WERI-Rb-1 (cell line): ENCODE results near the gene DNM2.
"Not testable (repeated sequence)": the region's sequence is repeated elsewhere in the genome, so short reads cannot be mapped to it uniquely, and the experiment has no call there.

Experiments
- DNase-seq: peaks from one replicate; pipeline ENCODE4 v3.0.0-alpha.2; 2020
- H3K27ac ChIP-seq: fragments of 250-450 bp; sonication (Bioruptor Pico); 2 replicates; pipeline ENCODE4 v1.5.1; 2020; ENCODE audit warnings: mild to moderate bottlenecking, moderate library complexity
- H3K27me3 ChIP-seq: fragments of 250-450 bp; sonication (Bioruptor Pico); 2 replicates; pipeline ENCODE4 v1.5.1; 2021; ENCODE audit warnings: mild to moderate bottlenecking, low read depth, moderate library complexity; ENCODE audit not compliant: insufficient read depth, severe bottlenecking
- H3K36me3 ChIP-seq: fragments of 250-450 bp; sonication (Bioruptor Pico); 2 replicates; pipeline ENCODE4 v1.5.1; 2020; ENCODE audit warnings: mild to moderate bottlenecking, moderate library complexity
- H3K4me3 ChIP-seq: 2 replicates; pipeline ENCODE4 v1.5.1; 2011; ENCODE audit warnings: low read depth, mild to moderate bottlenecking, control low read depth, low read length
- H3K9me3 ChIP-seq: fragments of 250-450 bp; sonication (Bioruptor Pico); 2 replicates; pipeline ENCODE4 v1.5.1; 2021; ENCODE audit warnings: mild to moderate bottlenecking, moderate library complexity; ENCODE audit not compliant: severe bottlenecking
- TF ChIP-seq, protein P1 (sequence below): IDR thresholded peaks from 2 replicates; pipeline ENCODE4 v1.5.1; 2011; ENCODE audit warnings: low read depth, mild to moderate bottlenecking, control low read depth, inconsistent platforms, low read length

DNM2 gene

DNA sequence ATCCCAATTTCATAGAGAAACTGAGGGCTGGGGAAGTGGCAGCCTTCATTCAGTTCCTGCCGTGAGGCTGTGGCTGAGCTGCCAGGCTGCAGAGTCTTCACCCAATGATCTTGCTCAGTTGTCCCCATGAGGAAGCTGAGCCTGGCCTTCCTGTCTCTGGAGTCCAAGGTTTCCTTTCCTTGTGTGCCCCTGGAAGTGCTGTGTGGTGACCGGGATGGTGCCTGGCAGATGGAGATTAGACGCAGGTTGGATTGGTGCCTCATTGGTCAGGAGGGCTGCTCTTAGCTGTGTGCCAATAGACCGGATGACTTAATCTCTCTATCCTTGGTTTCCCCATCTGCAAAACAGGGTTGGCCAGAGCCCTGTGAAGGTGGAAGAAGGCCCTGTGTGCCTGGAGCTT lies 24.6 kb downstream of the DNM2 start:
- peaks cover 4% of the 10 kb centered on the region for H3K9me3 ChIP-seq
- no peaks in the 10 kb centered on the region for H3K27me3 ChIP-seq
- no peak overlapping the region for H3K4me3 ChIP-seq
- peaks cover 19% of the 10 kb centered on the region for H3K36me3 ChIP-seq
- no peak for DNase-seq
- H3K27ac ChIP-seq: no peak overlapping the region
- TF ChIP-seq, protein P1, sequence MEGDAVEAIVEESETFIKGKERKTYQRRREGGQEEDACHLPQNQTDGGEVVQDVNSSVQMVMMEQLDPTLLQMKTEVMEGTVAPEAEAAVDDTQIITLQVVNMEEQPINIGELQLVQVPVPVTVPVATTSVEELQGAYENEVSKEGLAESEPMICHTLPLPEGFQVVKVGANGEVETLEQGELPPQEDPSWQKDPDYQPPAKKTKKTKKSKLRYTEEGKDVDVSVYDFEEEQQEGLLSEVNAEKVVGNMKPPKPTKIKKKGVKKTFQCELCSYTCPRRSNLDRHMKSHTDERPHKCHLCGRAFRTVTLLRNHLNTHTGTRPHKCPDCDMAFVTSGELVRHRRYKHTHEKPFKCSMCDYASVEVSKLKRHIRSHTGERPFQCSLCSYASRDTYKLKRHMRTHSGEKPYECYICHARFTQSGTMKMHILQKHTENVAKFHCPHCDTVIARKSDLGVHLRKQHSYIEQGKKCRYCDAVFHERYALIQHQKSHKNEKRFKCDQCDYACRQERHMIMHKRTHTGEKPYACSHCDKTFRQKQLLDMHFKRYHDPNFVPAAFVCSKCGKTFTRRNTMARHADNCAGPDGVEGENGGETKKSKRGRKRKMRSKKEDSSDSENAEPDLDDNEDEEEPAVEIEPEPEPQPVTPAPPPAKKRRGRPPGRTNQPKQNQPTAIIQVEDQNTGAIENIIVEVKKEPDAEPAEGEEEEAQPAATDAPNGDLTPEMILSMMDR: no peak

DNA sequence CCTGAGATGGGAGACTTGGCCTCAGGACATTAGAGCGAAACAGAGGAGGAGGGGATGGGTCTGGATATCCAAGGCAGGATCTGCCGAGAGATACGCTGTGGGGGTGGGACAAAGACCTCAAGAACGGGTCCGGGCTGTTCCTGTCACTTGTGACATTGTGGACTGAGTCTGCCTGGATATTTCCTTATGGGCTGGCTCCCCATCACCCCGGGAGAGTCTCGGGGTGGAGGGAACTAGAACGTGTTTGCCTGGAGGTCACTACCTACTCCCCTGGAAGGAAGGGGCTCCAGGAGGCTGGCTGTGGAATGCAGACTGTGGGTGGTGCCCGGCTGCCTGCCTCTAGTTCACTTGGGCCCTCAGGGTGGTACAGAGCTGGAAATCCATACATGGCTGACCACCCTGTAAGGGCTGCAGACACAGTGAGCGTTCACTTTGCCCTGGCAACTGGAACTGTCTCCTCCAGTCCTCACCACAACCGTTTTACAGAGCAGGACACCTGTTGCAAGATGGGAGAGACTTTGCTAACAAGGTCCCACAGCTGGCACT lies 26.4 kb downstream of the DNM2 start:
- H3K27me3 ChIP-seq: no peaks in the 10 kb centered on the region
- no peak for DNase-seq
- H3K36me3 ChIP-seq: peaks cover 11% of the 10 kb centered on the region
- TF ChIP-seq, protein P1: no peak
- peaks cover 3% of the 10 kb centered on the region for H3K9me3 ChIP-seq
- H3K27ac ChIP-seq: no peak overlapping the region
- H3K4me3 ChIP-seq: no peak overlapping the region

DNA sequence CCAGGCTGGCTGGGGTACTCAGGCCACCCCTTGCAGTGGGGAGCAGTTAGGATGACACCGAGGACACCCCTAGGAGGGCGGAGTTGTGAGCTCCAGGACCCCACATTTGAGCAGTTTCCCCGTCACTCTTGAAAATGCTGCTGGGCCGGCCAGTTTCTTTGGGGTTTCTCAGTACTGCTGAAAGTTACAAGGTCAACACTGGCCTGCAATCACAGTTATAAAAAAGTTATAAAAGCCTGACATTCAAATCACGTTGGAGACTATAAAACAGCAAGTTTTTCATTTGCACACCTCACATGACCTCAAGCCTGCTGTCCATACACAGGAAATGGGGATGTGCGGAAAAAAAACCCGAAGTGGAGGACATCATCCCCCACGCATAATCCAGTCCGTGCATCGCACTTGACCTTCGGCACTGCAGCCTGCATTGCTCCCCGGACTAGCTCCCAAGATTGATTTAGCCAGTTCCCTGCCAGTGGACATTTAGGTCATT lies 27.0 kb downstream of the DNM2 start:
- H3K27ac ChIP-seq: no peak overlapping the region
- no peak overlapping the region for H3K4me3 ChIP-seq
- no peak for DNase-seq
- H3K27me3 ChIP-seq: no peaks in the 10 kb centered on the region
- H3K36me3 ChIP-seq: peaks cover 10% of the 10 kb centered on the region
- TF ChIP-seq, protein P1: no peak
- no peaks in the 10 kb centered on the region for H3K9me3 ChIP-seq

DNA sequence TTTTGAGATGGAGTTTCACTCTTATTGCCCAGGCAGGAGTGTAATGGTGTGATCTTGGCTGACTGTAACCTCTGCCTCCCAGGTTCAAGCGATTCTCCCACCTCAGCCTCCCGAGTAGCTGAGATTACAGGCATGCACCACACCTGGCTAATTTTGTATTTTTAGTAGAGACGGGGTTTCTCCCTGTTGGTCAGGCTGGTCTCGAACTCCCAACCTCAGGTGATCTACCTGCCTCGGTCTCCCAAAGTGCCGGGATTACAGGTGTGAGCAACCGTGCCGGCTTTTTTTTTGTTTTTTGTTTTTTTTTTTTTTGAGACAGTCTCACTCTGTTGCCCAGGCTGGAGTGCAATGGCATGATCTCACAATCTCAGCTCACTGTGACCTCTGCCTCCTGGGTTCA lies 28.6 kb downstream of the DNM2 start:
- not testable (repeated sequence) for H3K9me3 ChIP-seq, H3K27me3 ChIP-seq, H3K27ac ChIP-seq, H3K36me3 ChIP-seq, DNase-seq, H3K4me3 ChIP-seq

DNA sequence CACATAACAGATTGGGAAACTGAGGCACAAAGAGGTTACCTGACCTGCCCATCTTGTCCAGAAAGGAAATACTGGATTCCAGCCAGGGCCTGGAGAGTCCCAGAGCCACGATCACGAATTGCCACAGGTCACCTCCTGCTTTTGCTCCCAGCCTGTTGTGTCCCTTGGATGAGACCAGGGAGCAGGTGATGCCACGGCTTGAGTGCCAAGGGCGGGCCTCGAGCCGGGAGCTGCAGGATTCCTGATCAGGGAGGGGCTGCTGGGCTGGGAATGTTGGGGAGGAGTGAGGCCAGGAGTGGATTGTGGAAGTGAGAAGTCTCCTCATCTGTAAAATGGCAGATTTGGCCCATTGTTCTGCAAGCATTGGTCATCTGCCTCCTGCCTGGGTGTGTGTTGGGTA lies 29.4 kb downstream of the DNM2 start:
- H3K4me3 ChIP-seq: no peak overlapping the region
- no peak overlapping the region for H3K27ac ChIP-seq
- TF ChIP-seq, protein P1: no peak
- no peak for DNase-seq
- peaks cover 6% of the 10 kb centered on the region for H3K36me3 ChIP-seq
- no peaks in the 10 kb centered on the region for H3K9me3 ChIP-seq
- H3K27me3 ChIP-seq: no peaks in the 10 kb centered on the region

GRCh38 chr19:10747674-10748073 lies 29.8 kb downstream of the DNM2 start:
- DNase-seq: no peak
- TF ChIP-seq, protein P1: no peak
- H3K4me3 ChIP-seq: no peak overlapping the region
- H3K27me3 ChIP-seq: no peaks in the 10 kb centered on the region
- H3K27ac ChIP-seq: no peak overlapping the region
- peaks cover 4% of the 10 kb centered on the region; the same call in 1 of the 2 replicates for H3K36me3 ChIP-seq
- H3K9me3 ChIP-seq: no peaks in the 10 kb centered on the region
